ENCODE results near the gene COL4A6.

Gene COL4A6

GRCh38 chrX:108399418-108400165 is 38.6 kb downstream of the COL4A6 start:
- no peak overlapping the region for H3K27ac ChIP-seq (ENCODE audit: low read depth, low read length)
- no peaks in the 10 kb centered on the region for H3K9me2 ChIP-seq (replicated peaks; ENCODE audit: control insufficient read depth, low read length)
- H3K4me3 ChIP-seq (ENCODE audit: low read length), result no peak overlapping the region
- H3K27me3 ChIP-seq (ENCODE audit: control insufficient read depth, low read length), result no peaks in the 10 kb centered on the region
- H3K4me2 ChIP-seq (ENCODE audit: low read length), result no peak overlapping the region
- H4K20me1 ChIP-seq (ENCODE audit: control insufficient read depth, insufficient read depth, low read depth, low read length), result no peaks in the 10 kb centered on the region
- no peaks in the 10 kb centered on the region for H3K9me3 ChIP-seq (ENCODE audit: control insufficient read depth, insufficient read depth, low read length)
- no peak for TF ChIP-seq CTCF (IDR thresholded peaks at IDR 0.05; ENCODE audit: low read depth, low read length, poor library complexity, severe bottlenecking)
- no peak for TF ChIP-seq EZH2phosphoT487 (IDR thresholded peaks at IDR 0.05; ENCODE audit: borderline replicate concordance, low read length)
- H3K79me2 ChIP-seq (ENCODE audit: control insufficient read depth, low read length), result no peaks in the 10 kb centered on the region
- no peaks in the 10 kb centered on the region for H3F3A ChIP-seq (ENCODE audit: control insufficient read depth, insufficient read depth)
- H3K36me3 ChIP-seq (ENCODE audit: control insufficient read depth, low read length), result no peaks in the 10 kb centered on the region
- H3K4me1 ChIP-seq (ENCODE audit: control insufficient read depth, low read length), result no peaks in the 10 kb centered on the region

GRCh38 chrX:108397627-108398391 is 40.4 kb downstream of the COL4A6 start:
- H3K27me3 ChIP-seq (ENCODE audit: control insufficient read depth, low read length), result no peaks in the 10 kb centered on the region
- no peak overlapping the region for H3K4me3 ChIP-seq (ENCODE audit: low read length)
- no peaks in the 10 kb centered on the region for H3K79me2 ChIP-seq (ENCODE audit: control insufficient read depth, low read length)
- no peaks in the 10 kb centered on the region for H3K4me1 ChIP-seq (ENCODE audit: control insufficient read depth, low read length)
- no peak for TF ChIP-seq EZH2phosphoT487 (IDR thresholded peaks at IDR 0.05; ENCODE audit: borderline replicate concordance, low read length)
- no peak for TF ChIP-seq CTCF (IDR thresholded peaks at IDR 0.05; ENCODE audit: low read depth, low read length, poor library complexity, severe bottlenecking)
- H3F3A ChIP-seq (ENCODE audit: control insufficient read depth, insufficient read depth), result no peaks in the 10 kb centered on the region
- no peaks in the 10 kb centered on the region for H3K9me3 ChIP-seq (ENCODE audit: control insufficient read depth, insufficient read depth, low read length)
- no peaks in the 10 kb centered on the region for H4K20me1 ChIP-seq (ENCODE audit: control insufficient read depth, insufficient read depth, low read depth, low read length)
- no peaks in the 10 kb centered on the region for H3K9me2 ChIP-seq (replicated peaks; ENCODE audit: control insufficient read depth, low read length)
- H3K27ac ChIP-seq (ENCODE audit: low read depth, low read length), result no peak overlapping the region
- H3K4me2 ChIP-seq (ENCODE audit: low read length), result no peak overlapping the region
- no peaks in the 10 kb centered on the region for H3K36me3 ChIP-seq (ENCODE audit: control insufficient read depth, low read length)

- Histone ChIP-seq H4K20me1 (ENCODE audit: control insufficient read depth, insufficient read depth, low read depth, low read length) (no peaks in the 10 kb centered on the region), H3K9me2 (replicated peaks; ENCODE audit: control insufficient read depth, low read length) (no peaks in the 10 kb centered on the region), H3K27ac (ENCODE audit: low read depth, low read length) (no peak overlapping the region), H3F3A (ENCODE audit: control insufficient read depth, insufficient read depth) (no peaks in the 10 kb centered on the region), H3K4me2 (ENCODE audit: low read length) (no peak overlapping the region), H3K36me3 (ENCODE audit: control insufficient read depth, low read length) (no peaks in the 10 kb centered on the region), H3K4me3 (ENCODE audit: low read length) (no peak overlapping the region), H3K9me3 (ENCODE audit: control insufficient read depth, insufficient read depth, low read length) (no peaks in the 10 kb centered on the region), H3K27me3 (ENCODE audit: control insufficient read depth, low read length) (no peaks in the 10 kb centered on the region), H3K79me2 (ENCODE audit: control insufficient read depth, low read length) (no peaks in the 10 kb centered on the region), H3K4me1 (ENCODE audit: control insufficient read depth, low read length) (no peaks in the 10 kb centered on the region)
- TF ChIP-seq CTCF (IDR thresholded peaks at IDR 0.05; ENCODE audit: low read depth, low read length, poor library complexity, severe bottlenecking) (no peak), EZH2phosphoT487 (IDR thresholded peaks at IDR 0.05; ENCODE audit: borderline replicate concordance, low read length) (no peak)
Observed at GRCh38 chrX:108396986-108397385, 41.2 kb downstream of the COL4A6 start.

Measured in DOHH2 (cell line).